ENCODE results near the gene UAP1.

The UAP1 gene

DNA sequence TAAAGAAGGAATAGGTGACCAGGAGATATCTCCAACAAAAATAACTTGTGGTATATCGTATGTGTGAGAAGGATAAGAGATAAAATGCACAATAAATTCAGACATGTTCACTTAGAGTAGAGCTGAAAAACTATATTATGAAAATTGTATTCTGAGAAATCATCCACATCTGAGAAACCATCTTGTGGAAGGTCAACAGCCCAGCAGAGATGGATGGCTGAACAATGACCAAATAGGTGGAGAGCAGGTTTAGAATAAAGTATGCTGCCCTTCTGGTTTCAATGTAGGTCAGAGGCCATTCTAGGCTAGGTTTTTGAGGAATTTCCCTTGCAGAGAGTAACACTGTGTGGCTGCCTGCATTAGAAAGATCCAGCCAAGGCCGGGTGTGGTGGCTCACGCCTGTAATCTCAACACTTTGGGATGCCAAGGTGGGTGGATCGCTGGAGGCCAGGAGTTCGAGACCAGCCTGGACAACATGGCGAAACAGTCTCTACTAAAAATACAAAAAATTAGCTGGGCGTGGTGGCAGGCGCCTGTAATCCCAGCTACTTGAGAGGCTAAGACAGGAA lies 8.8 kb upstream of the UAP1 start:
- Histone ChIP-seq H3K4me2 (ENCODE audit: low read depth, low read length) (no peak overlapping the region), H3K27me3 (replicated peaks; ENCODE audit: insufficient read depth, low read length) (no peaks in the 10 kb centered on the region), H4K20me1 (ENCODE audit: insufficient read depth, low read length) (no peaks in the 10 kb centered on the region), H3K9ac (ENCODE audit: low read length) (no peak overlapping the region), H3F3A (ENCODE audit: insufficient read depth, low read length) (no peaks in the 10 kb centered on the region), H3K79me2 (ENCODE audit: low read length) (no peaks in the 10 kb centered on the region), H3K36me3 (replicated peaks; ENCODE audit: insufficient read depth, low read length) (no peaks in the 10 kb centered on the region), H2AFZ (ENCODE audit: low read length) (no peak overlapping the region), H3K9me3 (replicated peaks; ENCODE audit: insufficient read depth, low read length) (no peaks in the 10 kb centered on the region), H3K9me2 (replicated peaks; ENCODE audit: insufficient read depth, low read length) (no peaks in the 10 kb centered on the region), H3K4me3 (ENCODE audit: low read length) (no peak overlapping the region), H3K4me1 (ENCODE audit: low read length) (no peaks in the 10 kb centered on the region), H3K27ac (ENCODE audit: low read length) (no peak overlapping the region)
- no peak for DNase-seq
- TF ChIP-seq, protein P1, sequence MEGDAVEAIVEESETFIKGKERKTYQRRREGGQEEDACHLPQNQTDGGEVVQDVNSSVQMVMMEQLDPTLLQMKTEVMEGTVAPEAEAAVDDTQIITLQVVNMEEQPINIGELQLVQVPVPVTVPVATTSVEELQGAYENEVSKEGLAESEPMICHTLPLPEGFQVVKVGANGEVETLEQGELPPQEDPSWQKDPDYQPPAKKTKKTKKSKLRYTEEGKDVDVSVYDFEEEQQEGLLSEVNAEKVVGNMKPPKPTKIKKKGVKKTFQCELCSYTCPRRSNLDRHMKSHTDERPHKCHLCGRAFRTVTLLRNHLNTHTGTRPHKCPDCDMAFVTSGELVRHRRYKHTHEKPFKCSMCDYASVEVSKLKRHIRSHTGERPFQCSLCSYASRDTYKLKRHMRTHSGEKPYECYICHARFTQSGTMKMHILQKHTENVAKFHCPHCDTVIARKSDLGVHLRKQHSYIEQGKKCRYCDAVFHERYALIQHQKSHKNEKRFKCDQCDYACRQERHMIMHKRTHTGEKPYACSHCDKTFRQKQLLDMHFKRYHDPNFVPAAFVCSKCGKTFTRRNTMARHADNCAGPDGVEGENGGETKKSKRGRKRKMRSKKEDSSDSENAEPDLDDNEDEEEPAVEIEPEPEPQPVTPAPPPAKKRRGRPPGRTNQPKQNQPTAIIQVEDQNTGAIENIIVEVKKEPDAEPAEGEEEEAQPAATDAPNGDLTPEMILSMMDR (IDR thresholded peaks at IDR 0.05; ENCODE audit: low read length), result no peak

DNA sequence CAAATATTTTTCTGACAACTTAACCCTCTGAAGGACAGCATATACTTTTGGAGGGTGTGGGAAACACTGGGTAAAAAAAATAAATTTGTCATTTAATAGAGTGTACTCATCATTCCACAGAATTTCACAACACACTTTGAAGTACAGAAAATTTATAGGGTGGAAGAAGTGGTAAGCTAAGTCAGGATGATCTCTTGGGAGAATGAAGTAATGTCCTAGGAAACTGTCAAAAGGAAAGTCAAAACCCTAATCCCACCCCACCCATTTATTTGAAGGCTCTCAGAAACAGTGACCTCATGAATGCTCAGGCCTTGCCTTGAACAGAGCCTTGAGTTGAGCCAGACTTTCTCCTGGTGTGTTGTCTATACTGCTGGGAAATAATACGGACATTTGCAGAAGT lies 7.3 kb upstream of the UAP1 start:
- H3K27ac ChIP-seq (ENCODE audit: low read length), result no peak overlapping the region
- H3K9ac ChIP-seq (ENCODE audit: low read length), result no peak overlapping the region
- no peaks in the 10 kb centered on the region for H4K20me1 ChIP-seq (ENCODE audit: insufficient read depth, low read length)
- DNase-seq, result no peak
- H2AFZ ChIP-seq (ENCODE audit: low read length), result no peak overlapping the region
- H3K4me2 ChIP-seq (ENCODE audit: low read depth, low read length), result no peak overlapping the region
- no peaks in the 10 kb centered on the region for H3K79me2 ChIP-seq (ENCODE audit: low read length)
- no peaks in the 10 kb centered on the region for H3K36me3 ChIP-seq (replicated peaks; ENCODE audit: insufficient read depth, low read length)
- no peak for TF ChIP-seq EZH2phosphoT487 (IDR thresholded peaks at IDR 0.05; ENCODE audit: low read length)
- no peak for TF ChIP-seq EZH2 (optimal IDR thresholded peaks at IDR 0.05; ENCODE audit: low read depth, low read length)
- TF ChIP-seq, protein P1 (IDR thresholded peaks at IDR 0.05; ENCODE audit: low read length), result no peak
- H3K4me1 ChIP-seq (ENCODE audit: low read length), result no peaks in the 10 kb centered on the region
- no peaks in the 10 kb centered on the region for H3K27me3 ChIP-seq (replicated peaks; ENCODE audit: insufficient read depth, low read length)
- H3F3A ChIP-seq (ENCODE audit: insufficient read depth, low read length), result no peaks in the 10 kb centered on the region
- H3K9me2 ChIP-seq (replicated peaks; ENCODE audit: insufficient read depth, low read length), result no peaks in the 10 kb centered on the region
- H3K4me3 ChIP-seq (ENCODE audit: low read length), result no peak overlapping the region
- no peaks in the 10 kb centered on the region for H3K9me3 ChIP-seq (replicated peaks; ENCODE audit: insufficient read depth, low read length)

DNA sequence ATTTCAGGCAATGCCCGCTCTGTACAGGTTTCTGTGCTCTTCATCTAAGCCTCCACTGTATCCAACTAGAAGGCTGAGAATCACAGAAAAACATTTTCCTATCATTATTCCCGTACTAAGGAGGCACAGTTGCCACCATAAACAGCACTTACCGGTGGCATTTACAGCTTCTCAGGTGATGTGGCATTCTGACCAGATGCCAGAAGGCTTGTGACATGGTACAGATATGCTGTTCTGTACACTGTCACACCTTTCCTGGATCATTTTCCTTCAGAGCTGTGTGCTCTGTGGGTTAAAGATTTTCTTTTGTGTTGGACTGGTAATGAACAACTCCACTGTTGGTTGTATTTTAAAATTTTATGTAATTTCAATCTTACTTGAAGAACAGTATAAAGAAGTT lies 4.0 kb upstream of the UAP1 start:
- H3K27me3 ChIP-seq (replicated peaks; ENCODE audit: insufficient read depth, low read length), result no peaks in the 10 kb centered on the region
- peaks cover 12% of the 10 kb centered on the region for H3K79me2 ChIP-seq (ENCODE audit: low read length)
- H3F3A ChIP-seq (ENCODE audit: insufficient read depth, low read length), result 0 out of 2 replicates have a peak, but pooled peaks cover 3% of the 10 kb centered on the region
- H3K9me3 ChIP-seq (replicated peaks; ENCODE audit: insufficient read depth, low read length), result no peaks in the 10 kb centered on the region
- no peak overlapping the region for H3K27ac ChIP-seq (ENCODE audit: low read length)
- no peak overlapping the region for H3K9ac ChIP-seq (ENCODE audit: low read length)
- H3K4me1 ChIP-seq (ENCODE audit: low read length), result peaks cover 9% of the 10 kb centered on the region
- no peak overlapping the region for H2AFZ ChIP-seq (ENCODE audit: low read length)
- DNase-seq, result no peak
- TF ChIP-seq EZH2phosphoT487 (IDR thresholded peaks at IDR 0.05; ENCODE audit: low read length) (no peak), EZH2 (optimal IDR thresholded peaks at IDR 0.05; ENCODE audit: low read depth, low read length) (no peak)
- TF ChIP-seq, protein P1 (IDR thresholded peaks at IDR 0.05; ENCODE audit: low read length), result no peak
- no peaks in the 10 kb centered on the region for H3K36me3 ChIP-seq (replicated peaks; ENCODE audit: insufficient read depth, low read length)
- H3K4me3 ChIP-seq (ENCODE audit: low read length), result no peak overlapping the region
- no peak overlapping the region for H3K4me2 ChIP-seq (ENCODE audit: low read depth, low read length)
- no peaks in the 10 kb centered on the region for H4K20me1 ChIP-seq (ENCODE audit: insufficient read depth, low read length)
- H3K9me2 ChIP-seq (replicated peaks; ENCODE audit: insufficient read depth, low read length), result no peaks in the 10 kb centered on the region
